ENCODE data around the gene CCDC7. TPM values are rescaled to one million over a fixed set of nuclear protein-coding genes. Genes with fewer than 3 reads are reported as not detected.

CCDC7 gene
- total and polyA plus RNA-seq, 10 of the 15 experiments (the other 5 are each of a cell fraction or from before 2014, with no cell fraction given) = 1.8 to 5.6 (median 3.4) TPM

DNA sequence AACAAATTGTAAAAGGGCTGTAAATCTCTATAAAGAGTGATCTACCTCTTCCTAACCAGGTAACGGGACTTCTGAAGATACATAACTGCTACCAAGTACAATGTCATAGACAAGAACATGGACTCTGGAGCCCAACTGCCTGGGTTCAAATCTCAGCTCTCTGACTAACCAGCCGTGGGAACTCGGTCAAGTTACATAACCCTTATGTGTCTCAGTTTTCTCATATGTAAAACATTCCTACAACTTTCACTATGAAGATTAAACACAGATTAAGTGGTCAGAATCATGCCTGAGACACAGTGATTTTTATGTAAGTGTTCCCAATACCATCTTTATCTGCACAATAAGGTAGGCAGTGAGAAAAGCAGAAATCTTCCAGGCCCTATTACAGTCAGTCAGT, 459.5 kb downstream of the CCDC7 start:
- Histone ChIP-seq H3K4me1 (ENCODE audit: control insufficient read depth, insufficient read depth, low read length) (no peaks in the 10 kb centered on the region), H3K9me3 (replicated peaks; ENCODE audit: control insufficient read depth, insufficient read depth, low read length) (no peaks in the 10 kb centered on the region), H2AFZ (ENCODE audit: control insufficient read depth, low read depth, low read length) (no peak overlapping the region), H3K79me2 (ENCODE audit: control insufficient read depth, insufficient read depth, low read length) (no peaks in the 10 kb centered on the region), H4K20me1 (ENCODE audit: control insufficient read depth, insufficient read depth) (no peaks in the 10 kb centered on the region), H3K4me3 (no peak overlapping the region), H3K27me3 (replicated peaks in 1 of 2; ENCODE audit: control insufficient read depth in 2 of 2, insufficient read depth in 2 of 2, low read length in 1 of 2) (no peaks in the 10 kb centered on the region), H3K27ac (ENCODE audit: control insufficient read depth, insufficient read depth) (no peak overlapping the region), H3K9ac (ENCODE audit: control insufficient read depth, insufficient read depth, low read length) (no peak overlapping the region), H3K4me2 (ENCODE audit: control insufficient read depth, insufficient read depth) (no peak overlapping the region), H3K36me3 (ENCODE audit: control insufficient read depth in 2 of 2, insufficient read depth in 2 of 2, low read length in 1 of 2) (peaks cover 0 to 2% of the 10 kb centered on the region in 2 experiments; a peak in 1 of 4 replicates)
- 93% methylated on average over 3 of the region's 3 CpGs for WGBS (ENCODE audit: insufficient coverage, insufficient replicate concordance, low lambda C conversion rate, missing lambda C conversion rate)
- intact Hi-C loops (cut with micrococcal nuclease; ENCODE audit: unreplicated experiment) = no loop called here
- DNase-seq (ENCODE audit: low read depth, low spot score) (no peak), ATAC-seq (no peak), FAIRE-seq (no peak)
- in situ Hi-C loops (cut with MboI) = no loop called here
- ChIA-PET POLR2A (no interaction called here), CTCF (no interaction called here), RAD21 (ENCODE audit: unreplicated experiment) (no interaction called here), SMC1A (ENCODE audit: uncharacterized antibody, unreplicated experiment) (no interaction called here)
- no TSS peak for BruUV-seq (replicated peaks)
- TF ChIP-seq, protein P1, sequence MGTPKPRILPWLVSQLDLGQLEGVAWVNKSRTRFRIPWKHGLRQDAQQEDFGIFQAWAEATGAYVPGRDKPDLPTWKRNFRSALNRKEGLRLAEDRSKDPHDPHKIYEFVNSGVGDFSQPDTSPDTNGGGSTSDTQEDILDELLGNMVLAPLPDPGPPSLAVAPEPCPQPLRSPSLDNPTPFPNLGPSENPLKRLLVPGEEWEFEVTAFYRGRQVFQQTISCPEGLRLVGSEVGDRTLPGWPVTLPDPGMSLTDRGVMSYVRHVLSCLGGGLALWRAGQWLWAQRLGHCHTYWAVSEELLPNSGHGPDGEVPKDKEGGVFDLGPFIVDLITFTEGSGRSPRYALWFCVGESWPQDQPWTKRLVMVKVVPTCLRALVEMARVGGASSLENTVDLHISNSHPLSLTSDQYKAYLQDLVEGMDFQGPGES (IDR thresholded peaks at IDR 0.05) = no peak
- TF ChIP-seq SRF (IDR thresholded peaks at IDR 0.05; ENCODE audit: low read depth in 2 of 2, low read length in 2 of 2) (no peak), KAT2A (conservative IDR thresholded peaks at IDR 0.05; ENCODE audit: control insufficient read depth, low read depth, low read length) (no peak), NR2F1 (conservative IDR thresholded peaks at IDR 0.05) (no peak), ZNF24 (IDR thresholded peaks at IDR 0.05) (no peak), CHD4 (IDR thresholded peaks at IDR 0.05) (no peak), SREBF1 (IDR thresholded peaks at IDR 0.05; ENCODE audit: low read length) (no peak), TARDBP (IDR thresholded peaks at IDR 0.05; ENCODE audit: borderline replicate concordance) (no peak), BHLHE40 (IDR thresholded peaks at IDR 0.05; ENCODE audit: borderline replicate concordance in 1 of 2, low read depth in 2 of 2, low read length in 1 of 2) (no peak), TBL1XR1 (IDR thresholded peaks at IDR 0.05; ENCODE audit: low read depth, low read length) (no peak), RBBP5 (conservative IDR thresholded peaks at IDR 0.05) (no peak), FOXK2 (IDR thresholded peaks at IDR 0.05) (no peak), NR2C2 (IDR thresholded peaks at IDR 0.05; ENCODE audit: borderline replicate concordance, control insufficient read depth, insufficient read length, low read depth) (no peak)
- TF ChIP-seq, protein P2, sequence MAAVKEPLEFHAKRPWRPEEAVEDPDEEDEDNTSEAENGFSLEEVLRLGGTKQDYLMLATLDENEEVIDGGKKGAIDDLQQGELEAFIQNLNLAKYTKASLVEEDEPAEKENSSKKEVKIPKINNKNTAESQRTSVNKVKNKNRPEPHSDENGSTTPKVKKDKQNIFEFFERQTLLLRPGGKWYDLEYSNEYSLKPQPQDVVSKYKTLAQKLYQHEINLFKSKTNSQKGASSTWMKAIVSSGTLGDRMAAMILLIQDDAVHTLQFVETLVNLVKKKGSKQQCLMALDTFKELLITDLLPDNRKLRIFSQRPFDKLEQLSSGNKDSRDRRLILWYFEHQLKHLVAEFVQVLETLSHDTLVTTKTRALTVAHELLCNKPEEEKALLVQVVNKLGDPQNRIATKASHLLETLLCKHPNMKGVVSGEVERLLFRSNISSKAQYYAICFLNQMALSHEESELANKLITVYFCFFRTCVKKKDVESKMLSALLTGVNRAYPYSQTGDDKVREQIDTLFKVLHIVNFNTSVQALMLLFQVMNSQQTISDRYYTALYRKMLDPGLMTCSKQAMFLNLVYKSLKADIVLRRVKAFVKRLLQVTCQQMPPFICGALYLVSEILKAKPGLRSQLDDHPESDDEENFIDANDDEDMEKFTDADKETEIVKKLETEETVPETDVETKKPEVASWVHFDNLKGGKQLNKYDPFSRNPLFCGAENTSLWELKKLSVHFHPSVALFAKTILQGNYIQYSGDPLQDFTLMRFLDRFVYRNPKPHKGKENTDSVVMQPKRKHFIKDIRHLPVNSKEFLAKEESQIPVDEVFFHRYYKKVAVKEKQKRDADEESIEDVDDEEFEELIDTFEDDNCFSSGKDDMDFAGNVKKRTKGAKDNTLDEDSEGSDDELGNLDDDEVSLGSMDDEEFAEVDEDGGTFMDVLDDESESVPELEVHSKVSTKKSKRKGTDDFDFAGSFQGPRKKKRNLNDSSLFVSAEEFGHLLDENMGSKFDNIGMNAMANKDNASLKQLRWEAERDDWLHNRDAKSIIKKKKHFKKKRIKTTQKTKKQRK (IDR thresholded peaks at IDR 0.05; ENCODE audit: low read depth, low read length) = no peak
- TF ChIP-seq, protein P3, sequence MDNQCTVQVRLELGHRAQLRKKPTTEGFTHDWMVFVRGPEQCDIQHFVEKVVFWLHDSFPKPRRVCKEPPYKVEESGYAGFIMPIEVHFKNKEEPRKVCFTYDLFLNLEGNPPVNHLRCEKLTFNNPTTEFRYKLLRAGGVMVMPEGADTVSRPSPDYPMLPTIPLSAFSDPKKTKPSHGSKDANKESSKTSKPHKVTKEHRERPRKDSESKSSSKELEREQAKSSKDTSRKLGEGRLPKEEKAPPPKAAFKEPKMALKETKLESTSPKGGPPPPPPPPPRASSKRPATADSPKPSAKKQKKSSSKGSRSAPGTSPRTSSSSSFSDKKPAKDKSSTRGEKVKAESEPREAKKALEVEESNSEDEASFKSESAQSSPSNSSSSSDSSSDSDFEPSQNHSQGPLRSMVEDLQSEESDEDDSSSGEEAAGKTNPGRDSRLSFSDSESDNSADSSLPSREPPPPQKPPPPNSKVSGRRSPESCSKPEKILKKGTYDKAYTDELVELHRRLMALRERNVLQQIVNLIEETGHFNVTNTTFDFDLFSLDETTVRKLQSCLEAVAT (IDR thresholded peaks at IDR 0.05) = no peak
- TF ChIP-seq, protein P4, sequence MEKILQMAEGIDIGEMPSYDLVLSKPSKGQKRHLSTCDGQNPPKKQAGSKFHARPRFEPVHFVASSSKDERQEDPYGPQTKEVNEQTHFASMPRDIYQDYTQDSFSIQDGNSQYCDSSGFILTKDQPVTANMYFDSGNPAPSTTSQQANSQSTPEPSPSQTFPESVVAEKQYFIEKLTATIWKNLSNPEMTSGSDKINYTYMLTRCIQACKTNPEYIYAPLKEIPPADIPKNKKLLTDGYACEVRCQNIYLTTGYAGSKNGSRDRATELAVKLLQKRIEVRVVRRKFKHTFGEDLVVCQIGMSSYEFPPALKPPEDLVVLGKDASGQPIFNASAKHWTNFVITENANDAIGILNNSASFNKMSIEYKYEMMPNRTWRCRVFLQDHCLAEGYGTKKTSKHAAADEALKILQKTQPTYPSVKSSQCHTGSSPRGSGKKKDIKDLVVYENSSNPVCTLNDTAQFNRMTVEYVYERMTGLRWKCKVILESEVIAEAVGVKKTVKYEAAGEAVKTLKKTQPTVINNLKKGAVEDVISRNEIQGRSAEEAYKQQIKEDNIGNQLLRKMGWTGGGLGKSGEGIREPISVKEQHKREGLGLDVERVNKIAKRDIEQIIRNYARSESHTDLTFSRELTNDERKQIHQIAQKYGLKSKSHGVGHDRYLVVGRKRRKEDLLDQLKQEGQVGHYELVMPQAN (conservative IDR thresholded peaks at IDR 0.05) = no peak
- TF ChIP-seq, protein P5, sequence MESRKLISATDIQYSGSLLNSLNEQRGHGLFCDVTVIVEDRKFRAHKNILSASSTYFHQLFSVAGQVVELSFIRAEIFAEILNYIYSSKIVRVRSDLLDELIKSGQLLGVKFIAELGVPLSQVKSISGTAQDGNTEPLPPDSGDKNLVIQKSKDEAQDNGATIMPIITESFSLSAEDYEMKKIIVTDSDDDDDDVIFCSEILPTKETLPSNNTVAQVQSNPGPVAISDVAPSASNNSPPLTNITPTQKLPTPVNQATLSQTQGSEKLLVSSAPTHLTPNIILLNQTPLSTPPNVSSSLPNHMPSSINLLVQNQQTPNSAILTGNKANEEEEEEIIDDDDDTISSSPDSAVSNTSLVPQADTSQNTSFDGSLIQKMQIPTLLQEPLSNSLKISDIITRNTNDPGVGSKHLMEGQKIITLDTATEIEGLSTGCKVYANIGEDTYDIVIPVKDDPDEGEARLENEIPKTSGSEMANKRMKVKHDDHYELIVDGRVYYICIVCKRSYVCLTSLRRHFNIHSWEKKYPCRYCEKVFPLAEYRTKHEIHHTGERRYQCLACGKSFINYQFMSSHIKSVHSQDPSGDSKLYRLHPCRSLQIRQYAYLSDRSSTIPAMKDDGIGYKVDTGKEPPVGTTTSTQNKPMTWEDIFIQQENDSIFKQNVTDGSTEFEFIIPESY (IDR thresholded peaks at IDR 0.05) = no peak
